SU-DHL-6 (cell line): Measurements from ENCODE around the gene EEPD1.

ENCODE experiments used
- H2AFZ ChIP-seq: fragments of 200-600 bp; sonication (generic); 2 replicates; pipeline ENCODE4 v1.6.1; 2014; ENCODE audit warnings: low read depth, mild to moderate bottlenecking, moderate library complexity, mixed read lengths, antibody characterized with exemption, low read length; ENCODE audit not compliant: severe bottlenecking
- H3F3A ChIP-seq: fragments of 200-600 bp; shearing (Covaris generic); 2 replicates; pipeline ENCODE4 v1.6.0; 2016; ENCODE audit warnings: antibody characterized with exemption, mild to moderate bottlenecking; ENCODE audit not compliant: insufficient read depth
- H3K27ac ChIP-seq: fragments of 200-600 bp; sonication (generic); 2 replicates; pipeline ENCODE4 v1.5.1; 2016; ENCODE audit warnings: low read depth, mild to moderate bottlenecking, low read length, moderate library complexity, mixed read lengths
- H3K27me3 ChIP-seq: fragments of 200-600 bp; sonication (generic), shearing (Covaris generic); 2 replicates; pipeline ENCODE4 v1.6.0; 2014; ENCODE audit warnings: mild to moderate bottlenecking, low read length
- H3K36me3 ChIP-seq: fragments of 200-600 bp; sonication (generic); 2 replicates; pipeline ENCODE4 v1.6.1; 2014; ENCODE audit warnings: mild to moderate bottlenecking, low read length, mixed read lengths
- H3K4me2 ChIP-seq: fragments of 300-600, 200-600 bp; shearing (Covaris generic), sonication (generic); 2 replicates; pipeline ENCODE4 v1.6.0; 2014; ENCODE audit warnings: low read length, low read depth, mild to moderate bottlenecking; ENCODE audit not compliant: poor library complexity, severe bottlenecking
- H3K4me3 ChIP-seq: fragments of 200-600 bp; sonication (generic); 2 replicates; pipeline ENCODE4 v1.5.1; 2014; ENCODE audit warnings: antibody characterized with exemption, low read length, mild to moderate bottlenecking, mixed read lengths; ENCODE audit not compliant: insufficient read depth, poor library complexity, severe bottlenecking
- H3K79me2 ChIP-seq: fragments of 200-600 bp; sonication (generic); 2 replicates; pipeline ENCODE4 v1.6.1; 2014; ENCODE audit warnings: mild to moderate bottlenecking, low read length, moderate library complexity; ENCODE audit not compliant: insufficient read depth
- H3K9ac ChIP-seq: fragments of 200-600 bp; sonication (generic); 2 replicates; pipeline ENCODE4 v1.7.0; 2014; ENCODE audit warnings: mild to moderate bottlenecking, low read length
- H3K9me2 ChIP-seq: fragments of 200-600 bp; sonication (generic); replicated peaks from 2 replicates; pipeline ENCODE4 v1.6.1; 2014; ENCODE audit warnings: low read length; ENCODE audit not compliant: insufficient read depth
- H3K9me3 ChIP-seq: fragments of 200-600 bp; sonication (generic); 2 replicates; pipeline ENCODE4 v1.6.1; 2014; ENCODE audit warnings: low read length, mixed read lengths; ENCODE audit not compliant: insufficient read depth
- H4K20me1 ChIP-seq: fragments of 200-600 bp; sonication (generic); 2 replicates; pipeline ENCODE4 v1.6.1; 2014; ENCODE audit warnings: low read depth, mild to moderate bottlenecking, antibody characterized with exemption, low read length, moderate library complexity, mixed read lengths
- EZH2phosphoT487 ChIP-seq: fragments of 200-600 bp; sonication (generic), shearing (Covaris generic); conservative IDR thresholded peaks from 2 replicates; pipeline ENCODE4 v1.6.1; 2018; ENCODE audit warnings: mild to moderate bottlenecking, antibody characterized with exemption, low read length, moderate library complexity, mixed read lengths
- TF ChIP-seq, protein P1 (sequence below): fragments of 200-600 bp; sonication (generic); IDR thresholded peaks from one replicate; pipeline ENCODE4 v1.5.1; 2017; ENCODE audit warnings: antibody characterized with exemption, mild to moderate bottlenecking, low read length, moderate library complexity; ENCODE audit not compliant: insufficient read depth, poor library complexity, severe bottlenecking

EEPD1 gene

DNA sequence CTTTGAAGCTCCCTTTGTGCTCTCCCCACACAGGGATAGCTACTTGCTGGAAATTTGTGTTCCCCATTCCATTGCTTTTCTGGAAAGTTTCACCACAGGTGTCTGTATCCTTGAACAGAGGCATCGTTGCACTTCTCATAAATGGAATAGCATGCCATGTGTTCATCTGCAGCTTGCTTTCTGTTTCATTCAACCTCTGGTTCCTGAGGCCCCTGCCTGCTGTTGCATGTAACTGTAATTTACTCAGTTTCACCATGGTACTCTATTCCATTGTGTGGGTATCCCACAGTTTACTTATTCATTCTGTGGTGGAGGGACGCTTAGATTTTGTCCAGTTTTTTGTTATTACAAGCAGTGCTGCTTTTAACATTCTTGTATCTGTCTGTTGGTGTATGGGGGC lies 32.0 kb downstream of the EEPD1 start:
- H3K9me3 ChIP-seq = no peaks in the 10 kb centered on the region
- no peaks in the 10 kb centered on the region for H3K9me2 ChIP-seq
- H3K4me2 ChIP-seq = peak overlapping the region; percentile 84
- peak overlapping the region; percentile 28 for H3K4me3 ChIP-seq
- no peaks in the 10 kb centered on the region for H3K27me3 ChIP-seq
- H3F3A ChIP-seq = peaks cover 73% of the 10 kb centered on the region
- no peak overlapping the region for H2AFZ ChIP-seq
- H3K36me3 ChIP-seq = no peaks in the 10 kb centered on the region
- no peak for TF ChIP-seq EZH2phosphoT487
- TF ChIP-seq, protein P1, sequence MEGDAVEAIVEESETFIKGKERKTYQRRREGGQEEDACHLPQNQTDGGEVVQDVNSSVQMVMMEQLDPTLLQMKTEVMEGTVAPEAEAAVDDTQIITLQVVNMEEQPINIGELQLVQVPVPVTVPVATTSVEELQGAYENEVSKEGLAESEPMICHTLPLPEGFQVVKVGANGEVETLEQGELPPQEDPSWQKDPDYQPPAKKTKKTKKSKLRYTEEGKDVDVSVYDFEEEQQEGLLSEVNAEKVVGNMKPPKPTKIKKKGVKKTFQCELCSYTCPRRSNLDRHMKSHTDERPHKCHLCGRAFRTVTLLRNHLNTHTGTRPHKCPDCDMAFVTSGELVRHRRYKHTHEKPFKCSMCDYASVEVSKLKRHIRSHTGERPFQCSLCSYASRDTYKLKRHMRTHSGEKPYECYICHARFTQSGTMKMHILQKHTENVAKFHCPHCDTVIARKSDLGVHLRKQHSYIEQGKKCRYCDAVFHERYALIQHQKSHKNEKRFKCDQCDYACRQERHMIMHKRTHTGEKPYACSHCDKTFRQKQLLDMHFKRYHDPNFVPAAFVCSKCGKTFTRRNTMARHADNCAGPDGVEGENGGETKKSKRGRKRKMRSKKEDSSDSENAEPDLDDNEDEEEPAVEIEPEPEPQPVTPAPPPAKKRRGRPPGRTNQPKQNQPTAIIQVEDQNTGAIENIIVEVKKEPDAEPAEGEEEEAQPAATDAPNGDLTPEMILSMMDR = no peak
- no peaks in the 10 kb centered on the region for H4K20me1 ChIP-seq
- peaks cover 100% of the 10 kb centered on the region for H3K79me2 ChIP-seq
- peak overlapping the region; percentile 96 for H3K27ac ChIP-seq
- H3K9ac ChIP-seq = peak overlapping the region; percentile 69

DNA sequence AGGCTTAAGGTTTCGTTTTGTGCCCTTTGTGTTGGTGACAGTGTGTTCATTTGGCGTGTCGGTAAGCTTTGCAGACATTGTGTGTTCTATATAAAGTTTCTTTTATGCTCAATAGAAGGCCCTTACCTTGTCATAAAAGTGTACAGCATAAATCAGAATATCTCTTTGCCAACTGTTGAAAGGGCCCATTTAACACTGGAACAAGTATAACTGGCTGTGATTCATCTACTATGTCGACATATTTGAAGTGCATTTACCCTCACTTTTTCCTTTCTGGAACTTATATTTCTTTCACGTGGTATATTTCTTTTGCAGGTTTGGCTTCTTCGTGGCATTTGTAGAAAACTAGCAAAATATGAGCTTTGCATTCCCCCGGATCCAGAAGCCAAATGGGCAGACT lies 32.7 kb downstream of the EEPD1 start:
- Histone ChIP-seq H3K9me2 (no peaks in the 10 kb centered on the region), H3K36me3 (no peaks in the 10 kb centered on the region), H3K79me2 (peaks cover 100% of the 10 kb centered on the region), H3K27me3 (no peaks in the 10 kb centered on the region), H4K20me1 (no peaks in the 10 kb centered on the region), H2AFZ (no peak overlapping the region), H3K4me2 (peak overlapping the region; percentile 84), H3K4me3 (peak overlapping the region; percentile 28), H3F3A (peaks cover 80% of the 10 kb centered on the region), H3K9me3 (no peaks in the 10 kb centered on the region), H3K27ac (peak overlapping the region; percentile 96), H3K9ac (peak overlapping the region; percentile 69)
- TF ChIP-seq, protein P1 = no peak
- TF ChIP-seq EZH2phosphoT487 = no peak

DNA sequence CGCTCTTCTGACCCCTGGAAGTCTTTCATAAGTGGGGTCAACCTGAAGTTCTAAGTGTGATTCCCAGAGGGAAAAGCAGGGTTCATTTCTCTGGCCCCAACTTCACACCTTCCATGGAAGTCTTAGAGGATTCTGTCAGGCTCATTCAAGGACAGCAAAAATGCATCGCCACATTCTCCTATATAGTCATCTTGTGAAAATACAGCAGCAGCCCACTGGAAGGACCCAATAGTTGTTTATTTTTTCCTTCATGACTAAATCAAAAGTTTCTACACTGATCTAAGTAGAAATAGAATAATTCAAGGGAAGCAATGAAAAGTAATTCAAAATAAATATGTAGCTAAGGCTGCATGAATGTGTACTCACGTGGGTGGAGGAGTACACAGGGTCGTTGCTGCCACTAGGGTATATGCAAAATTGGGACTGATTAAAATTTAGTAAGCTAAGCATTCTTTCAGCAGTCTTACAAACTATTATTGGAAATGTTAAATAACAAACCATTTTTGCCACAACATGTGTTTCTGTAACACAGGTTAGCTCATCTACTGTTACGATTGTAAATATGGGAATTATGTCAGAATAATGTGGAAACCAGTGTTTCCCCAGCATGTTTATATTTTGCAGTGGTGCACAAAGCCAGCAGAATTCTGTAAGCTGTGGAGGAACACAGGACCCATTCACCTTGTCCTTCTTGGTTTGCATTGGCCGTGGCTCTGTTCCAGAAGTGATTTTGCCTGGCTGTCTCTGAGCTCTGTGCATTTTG lies 33.5 kb downstream of the EEPD1 start:
- H3K4me3 ChIP-seq = peak overlapping the region; percentile 28
- H3K27ac ChIP-seq = peak overlapping the region; percentile 96
- H3K27me3 ChIP-seq = no peaks in the 10 kb centered on the region
- H3K4me2 ChIP-seq = peak overlapping the region; percentile 84
- no peak for TF ChIP-seq EZH2phosphoT487
- TF ChIP-seq, protein P1 = no peak
- H3K9ac ChIP-seq = peak overlapping the region; percentile 69
- H2AFZ ChIP-seq = no peak overlapping the region
- H3F3A ChIP-seq = peaks cover 87% of the 10 kb centered on the region
- no peaks in the 10 kb centered on the region for H3K9me2 ChIP-seq
- no peaks in the 10 kb centered on the region for H4K20me1 ChIP-seq
- no peaks in the 10 kb centered on the region for H3K9me3 ChIP-seq
- no peaks in the 10 kb centered on the region for H3K36me3 ChIP-seq
- H3K79me2 ChIP-seq = peaks cover 96% of the 10 kb centered on the region
